Measurements from ENCODE around the gene TMEM258. TPM values are rescaled to one million over a fixed set of nuclear protein-coding genes. Genes with fewer than 3 reads are reported as not detected.

Gene TMEM258
- total and polyA plus RNA-seq, 2 experiments from 2014 or later = 71.3 to 519 TPM

MicroRNA genes within 50 kb of the gene (microRNA counts, 767-probe panel; counts per million panel counts)
- microRNA hsa-miR-1908 (not detected), microRNA hsa-miR-611 (not detected)

Other genes starting within 250 kb of the TMEM258 start
- gene SYT7, start 211.5 kb downstream of the TMEM258 start, total RNA-seq (2014; rRNA removed; shearing (Covaris generic)) = 7.0 and 10.3 TPM in 2 replicates
- gene SYT7, start 211.5 kb downstream of the TMEM258 start, polyA plus RNA-seq (2016; fragmentation: Nextera tagmentation; extraction: Ambion mirVana) = 1.6 and 1.8 TPM in 2 replicates
- 1.3 and 2.5 TPM in 2 replicates for gene DAGLA, start 112.2 kb downstream of the TMEM258 start, total RNA-seq (2014; rRNA removed; shearing (Covaris generic))
- gene DAGLA, start 112.2 kb downstream of the TMEM258 start, polyA plus RNA-seq (2016; fragmentation: Nextera tagmentation; extraction: Ambion mirVana) = 0.52 and 0.55 TPM in 2 replicates
- gene MYRF, start 40.0 kb downstream of the TMEM258 start, total RNA-seq (2014; rRNA removed; shearing (Covaris generic)) = 5.0 and 5.5 TPM in 2 replicates
- gene MYRF, start 40.0 kb downstream of the TMEM258 start, polyA plus RNA-seq (2016; fragmentation: Nextera tagmentation; extraction: Ambion mirVana) = 1.9 and 2.2 TPM in 2 replicates
- 89.0 and 96.3 TPM in 2 replicates for gene FEN1, start 312 bp upstream of the TMEM258 start, total RNA-seq (2014; rRNA removed; shearing (Covaris generic))
- gene FEN1, start 312 bp upstream of the TMEM258 start, polyA plus RNA-seq (2016; fragmentation: Nextera tagmentation; extraction: Ambion mirVana) = 78.8 and 85.1 TPM in 2 replicates
- 103 and 119 TPM in 2 replicates for gene FADS1, start 24.4 kb upstream of the TMEM258 start, total RNA-seq (2014; rRNA removed; shearing (Covaris generic))
- gene FADS1, start 24.4 kb upstream of the TMEM258 start, polyA plus RNA-seq (2016; fragmentation: Nextera tagmentation; extraction: Ambion mirVana) = 67.6 and 74.9 TPM in 2 replicates
- gene FADS2, start 35.7 kb upstream of the TMEM258 start, total RNA-seq (2014; rRNA removed; shearing (Covaris generic)) = 354 and 392 TPM in 2 replicates
- gene FADS2, start 35.7 kb upstream of the TMEM258 start, polyA plus RNA-seq (2016; fragmentation: Nextera tagmentation; extraction: Ambion mirVana) = 124 and 126 TPM in 2 replicates
- gene FADS3, start 98.9 kb upstream of the TMEM258 start, total RNA-seq (2014; rRNA removed; shearing (Covaris generic)) = 73.5 and 91.4 TPM in 2 replicates
- gene FADS3, start 98.9 kb upstream of the TMEM258 start, polyA plus RNA-seq (2016; fragmentation: Nextera tagmentation; extraction: Ambion mirVana) = 44.4 and 44.6 TPM in 2 replicates
- 2.7 and 4.0 TPM in 2 replicates for gene RAB3IL1, start 125.0 kb upstream of the TMEM258 start, total RNA-seq (2014; rRNA removed; shearing (Covaris generic))
- 3.4 and 3.9 TPM in 2 replicates for gene RAB3IL1, start 125.0 kb upstream of the TMEM258 start, polyA plus RNA-seq (2016; fragmentation: Nextera tagmentation; extraction: Ambion mirVana)
- 0.35 and 0.89 TPM in 2 replicates for gene BEST1, start 157.8 kb upstream of the TMEM258 start, total RNA-seq (2014; rRNA removed; shearing (Covaris generic))
- 0.44 and 0.75 TPM in 2 replicates for gene BEST1, start 157.8 kb upstream of the TMEM258 start, polyA plus RNA-seq (2016; fragmentation: Nextera tagmentation; extraction: Ambion mirVana)
- gene FTH1, start 175.0 kb upstream of the TMEM258 start, total RNA-seq (2014; rRNA removed; shearing (Covaris generic)) = 718 and 839 TPM in 2 replicates
- gene FTH1, start 175.0 kb upstream of the TMEM258 start, polyA plus RNA-seq (2016; fragmentation: Nextera tagmentation; extraction: Ambion mirVana) = 2,531 and 2,750 TPM in 2 replicates

All from GM23338 (cell line).